Left kidney (tissue), 2 donors: ENCODE measurements around the gene MYH13. TPM values are rescaled to one million over a fixed set of nuclear protein-coding genes. Genes with fewer than 3 reads are reported as not detected.
A peak's percentile ranks its signal among the peaks of the same experiment; 100 is the strongest.
"Not testable (repeated sequence)": the region's sequence is repeated elsewhere in the genome, so short reads cannot be mapped to it uniquely, and the experiment has no call there.

Experiments
- DNase-seq: peaks from one replicate; pipeline ENCODE4 v3.0.0-alpha.2; 2013
- polyA plus RNA-seq: library from polyadenylated mRNA; unstranded; fragments of 120-200 nt; gene quantifications from one replicate; pipeline ENCODE4 v1.2.1, GENCODE V29; 2013; ENCODE audit not compliant: insufficient read length

MYH13 gene
- polyA plus RNA-seq, 1 donor: 0.17 TPM

GRCh38 chr17:10304758-10305300, 68.0 kb downstream of the MYH13 start:
- DNase-seq: no peak

- no peak for DNase-seq
Measured at GRCh38 chr17:10297691-10298090, 75.1 kb downstream of the MYH13 start.

GRCh38 chr17:10295728-10296343, 77.0 kb downstream of the MYH13 start:
- peak; percentile 71 for DNase-seq

DNA sequence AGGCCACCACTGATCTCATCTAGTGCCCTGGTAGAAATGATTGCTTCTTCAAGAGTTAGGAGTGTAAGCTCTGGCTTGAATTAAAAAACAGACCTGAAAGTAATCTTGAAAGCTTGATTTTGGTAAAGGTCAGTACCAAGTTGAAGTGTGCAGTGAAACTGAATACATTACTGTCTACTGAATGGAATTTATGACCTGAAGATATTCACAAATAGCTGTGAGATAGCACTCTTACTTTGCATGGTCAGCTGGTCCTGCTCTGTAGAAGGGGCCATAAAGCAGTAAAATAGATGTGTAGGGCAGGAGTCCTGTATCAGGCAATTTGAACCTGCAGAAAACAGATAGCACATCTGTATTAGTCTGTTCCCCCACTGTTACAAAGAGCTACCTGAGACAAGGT, 78.6 kb downstream of the MYH13 start:
- no peak for DNase-seq

- no peak for DNase-seq
Measured at GRCh38 chr17:10292057-10292937, 80.5 kb downstream of the MYH13 start.

DNA sequence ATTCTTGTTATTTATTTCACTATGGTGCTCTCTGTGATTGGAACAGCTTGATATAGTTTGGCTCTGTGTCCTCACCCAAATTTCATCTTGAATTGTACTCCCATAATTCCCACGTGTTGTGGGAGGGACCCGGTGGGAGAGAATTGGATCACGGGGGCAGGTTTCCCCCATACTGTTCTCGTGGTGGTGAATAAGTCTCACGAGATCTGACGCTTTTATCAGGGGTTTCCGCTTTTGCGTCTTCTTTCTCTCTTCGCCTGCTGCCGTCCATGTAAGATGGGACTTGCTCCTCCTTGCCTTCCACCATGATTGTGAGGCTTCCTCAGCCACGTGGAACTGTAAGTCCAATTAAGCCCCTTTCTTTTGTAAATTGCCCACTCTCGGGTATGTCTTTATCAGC, 81.2 kb downstream of the MYH13 start:
- not testable (repeated sequence) for DNase-seq

DNA sequence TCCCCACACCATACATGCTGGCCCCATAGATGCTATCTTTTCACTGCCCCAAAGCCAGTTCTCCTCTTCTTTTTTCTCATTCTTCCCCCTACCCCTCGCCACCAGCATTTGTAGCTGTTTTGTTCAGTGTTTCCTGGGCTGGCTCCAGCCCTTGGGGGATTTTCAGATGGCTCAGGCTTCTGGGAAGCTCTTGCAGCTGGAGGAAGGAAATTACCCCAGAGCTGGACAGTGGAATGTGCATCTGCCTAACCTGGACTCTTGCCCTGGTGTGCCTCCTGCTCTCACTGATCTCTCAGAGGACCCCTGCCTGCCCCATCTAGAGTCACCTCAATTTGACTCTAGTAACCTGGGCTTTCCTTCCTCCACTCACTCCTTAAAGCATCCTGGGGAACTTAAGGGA, 82.8 kb downstream of the MYH13 start:
- DNase-seq: no peak

- no peak for DNase-seq
Measured at GRCh38 chr17:10286324-10286723, 86.5 kb downstream of the MYH13 start.

GRCh38 chr17:10285896-10286295, 86.9 kb downstream of the MYH13 start:
- DNase-seq: no peak

DNA sequence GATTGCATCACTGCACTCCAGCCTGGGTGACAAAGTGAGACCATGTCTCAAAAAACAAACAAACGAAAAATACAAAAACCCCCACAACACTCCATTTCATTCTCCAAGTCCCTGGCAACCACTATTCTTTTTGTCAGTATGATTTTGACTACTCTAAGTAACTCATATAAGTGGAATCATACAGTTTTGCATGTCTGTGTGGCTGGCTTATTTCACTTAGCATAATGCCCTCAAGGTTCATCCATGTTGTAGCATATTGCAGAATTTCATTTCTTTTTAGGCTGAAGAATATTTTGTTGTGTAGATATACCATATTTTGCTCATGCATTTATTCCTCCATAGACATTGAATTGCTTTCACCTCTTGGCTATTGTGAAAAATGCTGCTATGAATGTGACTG, 92.7 kb downstream of the MYH13 start:
- DNase-seq: no peak

GRCh38 chr17:10278218-10278617, 94.6 kb downstream of the MYH13 start:
- DNase-seq: no peak

DNA sequence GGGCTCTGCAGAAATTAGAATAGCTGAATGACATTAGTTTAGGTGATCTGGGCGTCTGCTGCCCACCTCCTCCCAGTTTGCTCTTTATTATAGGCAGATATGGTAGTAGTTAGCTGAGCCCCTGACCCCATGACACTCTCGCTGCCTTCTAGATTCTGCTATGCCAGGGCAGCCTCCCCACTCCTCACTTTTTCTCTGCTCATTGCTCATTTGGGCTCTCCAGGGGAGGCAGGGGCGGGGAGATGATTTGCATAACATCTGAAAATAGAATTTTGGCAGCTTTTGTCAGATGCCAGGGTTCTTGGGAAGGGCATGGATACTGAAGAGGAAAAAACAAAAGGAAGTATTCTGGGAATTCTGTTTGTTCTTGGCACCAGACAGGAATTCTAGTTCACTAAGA, 96.4 kb downstream of the MYH13 start:
- DNase-seq: no peak

GRCh38 chr17:10275418-10275817, 97.4 kb downstream of the MYH13 start:
- no peak for DNase-seq

DNA sequence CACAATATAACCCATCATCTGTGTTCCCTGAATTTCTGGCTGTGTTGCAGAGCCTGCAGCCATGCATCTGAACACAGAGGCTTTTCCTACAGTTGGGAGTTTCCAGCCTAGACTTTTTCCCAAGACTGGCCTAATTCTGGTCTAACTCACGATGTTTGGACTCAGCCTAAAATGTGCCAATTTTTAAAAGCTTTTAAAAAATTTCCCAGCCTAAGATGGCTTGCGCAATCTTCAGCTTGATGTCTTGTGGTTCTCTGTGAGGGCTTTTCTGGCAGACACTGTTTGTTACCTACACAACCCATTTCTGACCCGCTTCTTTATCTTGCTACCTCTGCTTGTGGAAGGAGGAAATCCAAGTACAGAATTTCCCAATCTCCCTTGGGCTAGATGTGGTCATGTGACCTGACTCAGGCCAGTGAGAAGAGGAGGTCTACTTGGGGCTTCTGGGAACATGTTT, 101.7 kb downstream of the MYH13 start:
- DNase-seq: no peak

DNA sequence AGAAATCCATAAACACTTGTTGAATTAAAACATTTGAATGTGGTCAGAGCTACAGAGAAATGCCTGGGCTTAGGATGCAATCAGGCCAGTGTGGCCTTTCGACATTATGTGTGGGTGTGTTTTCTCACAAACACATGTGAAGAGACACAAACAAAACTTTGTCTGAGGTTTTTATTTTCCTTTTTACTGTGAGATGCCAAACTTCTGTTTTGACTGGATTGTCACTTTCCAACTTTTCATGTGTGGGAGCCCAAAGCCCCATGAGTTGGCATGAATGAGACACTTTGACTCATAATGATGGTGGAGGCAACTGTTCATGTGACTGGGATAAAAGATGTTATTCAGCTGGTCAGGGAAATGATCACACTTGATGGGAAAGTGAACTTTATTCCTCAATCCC, 102.5 kb downstream of the MYH13 start:
- no peak for DNase-seq

GRCh38 chr17:10268005-10268404, 104.8 kb downstream of the MYH13 start:
- DNase-seq: no peak

DNA sequence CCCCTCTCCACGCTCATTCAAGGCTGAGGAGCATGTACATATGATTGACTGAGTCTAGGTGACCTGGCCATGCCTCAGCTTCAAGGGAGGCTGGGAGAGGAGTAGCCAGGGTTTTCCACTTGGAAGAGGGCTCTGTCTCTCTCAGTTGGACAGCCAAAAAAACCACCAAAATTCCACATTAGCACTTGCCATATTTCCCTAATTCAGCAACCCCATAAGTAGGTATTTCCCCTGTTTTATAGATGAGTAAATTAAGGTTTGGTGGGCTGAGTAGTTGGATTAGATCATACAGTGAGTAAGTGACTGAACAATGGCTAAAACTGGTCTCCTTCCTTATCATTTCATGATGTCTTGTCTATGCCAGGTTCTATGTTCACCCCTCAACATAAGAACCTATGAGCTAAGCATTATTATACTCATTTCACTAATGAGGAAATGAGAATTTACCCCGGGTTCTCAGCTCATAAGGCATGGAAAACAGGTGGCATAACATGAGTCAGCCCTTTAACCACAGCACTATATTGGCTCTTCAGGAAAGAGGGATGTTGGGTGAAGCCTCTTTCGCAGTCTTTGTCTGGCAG, 106.4 kb downstream of the MYH13 start:
- no peak for DNase-seq

GRCh38 chr17:10265100-10265810, 107.6 kb downstream of the MYH13 start:
- DNase-seq: no peak

- no peak for DNase-seq
Measured at GRCh38 chr17:10264051-10264450, 108.8 kb downstream of the MYH13 start.

- no peak for DNase-seq
Measured at GRCh38 chr17:10262451-10262850, 110.4 kb downstream of the MYH13 start.

DNA sequence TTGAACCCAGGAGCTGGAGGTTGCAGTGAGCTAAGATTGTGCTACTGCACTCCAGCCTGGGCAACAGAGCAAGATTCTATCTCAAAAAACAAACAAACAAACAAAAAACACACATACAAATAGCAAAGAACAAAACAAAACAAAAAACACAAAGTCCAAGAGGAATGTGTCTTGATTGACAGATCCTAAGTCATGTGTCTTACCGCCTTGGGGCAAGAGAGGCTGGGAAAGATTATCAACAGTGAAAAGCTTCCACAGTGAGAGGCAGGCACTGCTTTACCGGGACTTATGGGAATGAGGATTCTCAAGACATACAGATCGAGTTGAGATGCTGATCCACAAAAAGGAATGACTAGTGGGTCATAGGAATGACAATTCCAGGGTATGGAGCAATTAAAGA, 111.7 kb downstream of the MYH13 start:
- no peak for DNase-seq

- no peak for DNase-seq
Measured at GRCh38 chr17:10251212-10251948, 121.4 kb downstream of the MYH13 start.
